H1 (cell line): ENCODE measurements around the gene SNX17. TPM values are rescaled to one million over a fixed set of nuclear protein-coding genes. Genes with fewer than 3 reads are reported as not detected.

Experiments
- CTCF ChIA-PET: fragments of 300-600 bp; sonication (Branson Sonifier 250); formaldehyde crosslinking; loops from one replicate; lab custom pipeline; 2021; ENCODE audit not compliant: partially characterized antibody; lab: Charles Lee
- POLR2A ChIA-PET: fragments of 300-600 bp; sonication (Branson Sonifier 250); formaldehyde crosslinking; loops from one replicate; lab custom pipeline; 2021; ENCODE audit warnings: inconsistent platforms; ENCODE audit not compliant: partially characterized antibody; lab: Charles Lee
- DNase-seq, 2 experiments: peaks; one replicate each; pipeline versions ENCODE4 v3.0.0 to v3.0.0-alpha.2; 2010 to 2022; ENCODE audit warnings: low spot score in 2 of 2, low read depth in 1 of 2, mixed read lengths in 1 of 2
- FAIRE-seq: peaks from 2 replicates; lab custom pipeline; 2011; peaks lifted over from hg19 to GRCh38; lab: Jason Lieb, UNC
- H2AFZ ChIP-seq: 2 replicates; pipeline ENCODE4 v1.8.1; 2012; ENCODE audit warnings: low read length, inconsistent platforms
- H2AK5ac ChIP-seq: 2 replicates; pipeline ENCODE4 v1.6.1; 2013; ENCODE audit warnings: low read depth, low read length
- H2BK120ac ChIP-seq: replicated peaks from 2 replicates; pipeline ENCODE3; 2013; ENCODE audit warnings: low read depth, low read length, inconsistent platforms
- H2BK12ac ChIP-seq: 2 replicates; pipeline ENCODE4 v1.6.1; 2013; ENCODE audit warnings: low read depth, low read length
- H2BK15ac ChIP-seq: 2 replicates; pipeline ENCODE4 v1.6.1; 2013; ENCODE audit warnings: low read length
- H2BK20ac ChIP-seq: 2 replicates; pipeline ENCODE4 v1.6.1; 2013; ENCODE audit warnings: low read length
- H2BK5ac ChIP-seq: 2 replicates; pipeline ENCODE4 v1.6.1; 2013; ENCODE audit warnings: low read depth, low read length
- H3K14ac ChIP-seq: 2 replicates; pipeline ENCODE4 v1.6.1; 2013; ENCODE audit warnings: inconsistent platforms; ENCODE audit not compliant: insufficient read length
- H3K18ac ChIP-seq: 2 replicates; pipeline ENCODE4 v1.6.1; 2013; ENCODE audit warnings: low read length; ENCODE audit errors: extremely low read depth
- H3K23ac ChIP-seq: 2 replicates; pipeline ENCODE4 v1.6.1; 2013; ENCODE audit warnings: inconsistent platforms; ENCODE audit not compliant: insufficient read length
- H3K23me2 ChIP-seq: 2 replicates; pipeline ENCODE4 v1.6.1; 2013; ENCODE audit warnings: low read depth, low read length
- H3K27ac ChIP-seq: 2 replicates; pipeline ENCODE4 v1.6.1; 2011; ENCODE audit warnings: low read depth, low read length, inconsistent platforms
- H3K27me3 ChIP-seq, 4 experiments: replicated peaks in 1 of 4; 1 replicate in 1 of 4; 2 replicates in 3 of 4; pipeline versions ENCODE4 v1.6.1 to v1.8.1; 2011 to 2013; ENCODE audit warnings: low read length in 3 of 4, mild to moderate bottlenecking in 3 of 4, inconsistent platforms in 2 of 4, mixed read lengths in 2 of 4, moderate library complexity in 1 of 4; ENCODE audit not compliant: control insufficient read depth in 3 of 4, insufficient read depth in 3 of 4; ENCODE audit errors: extremely low read depth in 1 of 4
- H3K36me3 ChIP-seq, 4 experiments: 2 replicates each; pipeline versions ENCODE4 v1.6.1 to v1.8.1; 2011 to 2013; ENCODE audit warnings: mild to moderate bottlenecking in 4 of 4, low read length in 3 of 4, moderate library complexity in 2 of 4, control low read depth in 1 of 4, inconsistent platforms in 1 of 4; ENCODE audit not compliant: insufficient read depth in 4 of 4, control insufficient read depth in 2 of 4
- H3K4ac ChIP-seq: replicated peaks from 2 replicates; pipeline ENCODE3; 2013; ENCODE audit warnings: low read length, low read depth, mixed read lengths, inconsistent platforms; ENCODE audit not compliant: insufficient read length
- H3K4me1 ChIP-seq, 4 experiments: replicated peaks in 1 of 4; 1 replicate in 1 of 4; 2 replicates in 3 of 4; pipeline versions ENCODE4 v1.6.1 to v1.8.1; 2011 to 2013; ENCODE audit warnings: low read length in 3 of 4, inconsistent platforms in 2 of 4, mixed read lengths in 1 of 4; ENCODE audit not compliant: insufficient read depth in 4 of 4, control insufficient read depth in 3 of 4
- H3K4me2 ChIP-seq, 2 experiments: 2 replicates each; pipeline versions ENCODE4 v1.6.1 to v1.8.1; 2011 to 2013; ENCODE audit warnings: low read depth in 2 of 2, low read length in 2 of 2, control low read depth in 1 of 2, inconsistent platforms in 1 of 2, mild to moderate bottlenecking in 1 of 2; ENCODE audit not compliant: insufficient read depth in 1 of 2
- H3K4me3 ChIP-seq, 4 experiments: fragments of 200-600, 300-600 bp in 1 of 4; sonication (generic), shearing (Covaris generic), sonication (Bioruptor Twin) in 1 of 4; 2 replicates each; pipeline versions ENCODE4 v1.5.1 to v1.8.1; 2011 to 2016; ENCODE audit warnings: low read length in 4 of 4, low read depth in 3 of 4, control low read depth in 2 of 4, inconsistent platforms in 2 of 4, mild to moderate bottlenecking in 2 of 4, mixed read lengths in 1 of 4, moderate library complexity in 1 of 4; ENCODE audit not compliant: insufficient read depth in 2 of 4; ENCODE audit errors: extremely low read depth in 1 of 4
- H3K56ac ChIP-seq: replicated peaks from 2 replicates; pipeline ENCODE3; 2013; ENCODE audit warnings: low read depth, mild to moderate bottlenecking, mixed read lengths, low read length, inconsistent platforms; ENCODE audit not compliant: insufficient read length
- H3K79me1 ChIP-seq: 2 replicates; pipeline ENCODE4 v1.6.1; 2013; ENCODE audit warnings: low read depth, low read length, control low read depth
- H3K79me2 ChIP-seq, 2 experiments: 2 replicates each; pipeline versions ENCODE4 v1.6.1 to v1.8.1; 2012 to 2013; ENCODE audit warnings: low read length in 2 of 2, mild to moderate bottlenecking in 2 of 2, inconsistent platforms in 1 of 2; ENCODE audit not compliant: insufficient read depth in 2 of 2, control insufficient read depth in 1 of 2
- H3K9ac ChIP-seq, 4 experiments: replicated peaks in 1 of 4; 1 replicate in 1 of 4; 2 replicates in 3 of 4; pipeline versions ENCODE4 v1.6.1 to v1.8.1; 2011 to 2013; ENCODE audit warnings: low read depth in 3 of 4, low read length in 3 of 4, control low read depth in 2 of 4, mild to moderate bottlenecking in 2 of 4, moderate library complexity in 2 of 4, inconsistent platforms in 1 of 4; ENCODE audit errors: extremely low read depth in 1 of 4
- H3K9me3 ChIP-seq, 2 experiments: 2 replicates each; pipeline versions ENCODE4 v1.6.1 to v1.8.1; 2012 to 2013; ENCODE audit warnings: mild to moderate bottlenecking in 2 of 2, moderate library complexity in 2 of 2, control low read depth in 1 of 2, inconsistent platforms in 1 of 2, low read depth in 1 of 2, low read length in 1 of 2, mixed read lengths in 1 of 2; ENCODE audit not compliant: insufficient read depth in 2 of 2
- H4K20me1 ChIP-seq, 2 experiments: replicated peaks in 1 of 2; 2 replicates each; pipeline versions ENCODE3 to v1.8.1; 2011 to 2013; ENCODE audit warnings: inconsistent platforms in 2 of 2, low read length in 2 of 2, mild to moderate bottlenecking in 1 of 2; ENCODE audit not compliant: insufficient read depth in 2 of 2, control insufficient read depth in 1 of 2
- H4K5ac ChIP-seq: 2 replicates; pipeline ENCODE4 v1.6.1; 2013; ENCODE audit warnings: low read length, low read depth, mixed read lengths, inconsistent platforms; ENCODE audit not compliant: insufficient read length
- H4K8ac ChIP-seq: 2 replicates; pipeline ENCODE4 v1.8.0; 2013; ENCODE audit warnings: mild to moderate bottlenecking, moderate library complexity, low read length, inconsistent platforms; ENCODE audit not compliant: insufficient read depth; ENCODE audit errors: extremely low read depth
- H4K91ac ChIP-seq: replicated peaks from 2 replicates; pipeline ENCODE3; 2013; ENCODE audit warnings: low read length, mixed read lengths, inconsistent platforms; ENCODE audit not compliant: insufficient read length
- ASH2L ChIP-seq: fragments of 200-600, 300-600 bp; sonication (generic); IDR thresholded peaks from one replicate; pipeline ENCODE4 v1.7.1; 2017; ENCODE audit warnings: low read length
- BCL11A ChIP-seq, 2 experiments: IDR thresholded peaks; one replicate each; pipeline ENCODE4 v1.6.1; 2011; ENCODE audit warnings: low read depth in 2 of 2, low read length in 2 of 2, mild to moderate bottlenecking in 2 of 2
- CHD2 ChIP-seq: IDR thresholded peaks from 2 replicates; pipeline ENCODE4 v1.6.1; 2012; ENCODE audit warnings: low read length, improper control_type of control experiment
- CREB1 ChIP-seq: IDR thresholded peaks from 2 replicates; pipeline ENCODE4 v1.6.1; 2012; ENCODE audit warnings: inconsistent platforms
- GABPA ChIP-seq: IDR thresholded peaks from 2 replicates; pipeline ENCODE4 v1.6.1; 2011; ENCODE audit warnings: mild to moderate bottlenecking, low read length, moderate library complexity, borderline replicate concordance; ENCODE audit not compliant: insufficient read depth
- KDM5A ChIP-seq: fragments of 200-600 bp; IDR thresholded peaks from 2 replicates; pipeline ENCODE4 v1.7.1; 2012; ENCODE audit warnings: mild to moderate bottlenecking, low read length, inconsistent platforms, mixed read lengths
- MAFK ChIP-seq: IDR thresholded peaks from 2 replicates; pipeline ENCODE4 v1.6.1; 2012; ENCODE audit warnings: low read depth, mild to moderate bottlenecking, improper control_type of control experiment, low read length
- RAD21 ChIP-seq, 2 experiments: IDR thresholded peaks in 1 of 2; conservative IDR thresholded peaks in 1 of 2; 2 replicates each; pipeline ENCODE4 v1.6.1; 2011; ENCODE audit warnings: low read depth in 2 of 2, low read length in 2 of 2, improper control_type of control experiment in 1 of 2, inconsistent platforms in 1 of 2, mild to moderate bottlenecking in 1 of 2, moderate library complexity in 1 of 2
- RFX5 ChIP-seq: IDR thresholded peaks from 2 replicates; pipeline ENCODE4 v1.6.1; 2011; ENCODE audit warnings: low read depth, low read length, improper control_type of control experiment, borderline replicate concordance
- SIX5 ChIP-seq: IDR thresholded peaks from 2 replicates; pipeline ENCODE4 v1.6.1; 2011; ENCODE audit warnings: mild to moderate bottlenecking, low read depth, low read length
- WGBS, 2 experiments: shearing (Covaris generic) in 1 of 2; methylation state at CpG; one replicate each; pipeline versions ENCODE4 v1.1.6 to v1.1.7; 2013 to 2015; ENCODE audit warnings: low lambda C conversion rate in 2 of 2, mixed read lengths in 2 of 2, inconsistent platforms in 1 of 2, low coverage in 1 of 2, missing lambda C conversion rate in 1 of 2; ENCODE audit not compliant: insufficient replicate concordance in 2 of 2, insufficient coverage in 1 of 2, insufficient read length in 1 of 2; ENCODE audit errors: extremely low coverage in 1 of 2, missing lambda C conversion rate in 1 of 2; 5-methylcytosine and 5-hydroxymethylcytosine counted together
- polyA plus RNA-seq, 7 experiments: library from polyadenylated mRNA; depleted of rRNA in 3 of 7; stranded (reverse) in 5 of 7; unstranded in 2 of 7; fragments of >200 nt in 5 of 7; fragments of 200-250 nt in 2 of 7; gene quantifications; 1 replicate in 5 of 7; 2 replicates in 1 of 7; 4 replicates in 1 of 7; pipeline versions ENCODE4 v1.2.1 to v1.2.3, GENCODE V29; 2011 to 2013; ENCODE audit warnings: missing spikeins in 2 of 7, mixed read lengths in 2 of 7
- total RNA-seq: library from RNA; stranded (reverse); fragmentation: NEBNext Ultra II Directional; extraction: Animal tissue kit (Norgen Biotek cat#: 25700); gene quantifications from 2 replicates; pipeline ENCODE4 v1.2.1, GENCODE V29; 2021

The SNX17 gene
- total and polyA plus RNA-seq, 2 of the 8 experiments (the other 6 are each of a cell fraction or from before 2014, with no cell fraction given) = 54.9 to 66.2 TPM

- Histone ChIP-seq H2BK20ac (no peak overlapping the region), H3K4me1 (peaks cover 0 to 4% (median 0%) of the 10 kb centered on the region in 4 experiments; a peak in 1 of 7 replicates), H3K9me3 (no peaks in the 10 kb centered on the region), H2BK15ac (no peak overlapping the region), H3K27me3 (no peaks in the 10 kb centered on the region), H3K9ac (no peak overlapping the region), H4K8ac (no peak overlapping the region), H3K56ac (no peak overlapping the region), H3K79me2 (peaks cover 0 to 7% of the 10 kb centered on the region in 2 experiments; a peak in 3 of 4 replicates), H4K20me1 (peaks cover 0 to under 1% of the 10 kb centered on the region in 2 experiments), H3K36me3 (peaks cover 17 to 37% (median 28%) of the 10 kb centered on the region in 4 experiments), H2BK120ac (no peak overlapping the region), H2AFZ (no peak overlapping the region), H3K79me1 (peaks cover 3% of the 10 kb centered on the region; the same call in 1 of the 2 replicates), H3K14ac (no peak overlapping the region), H2AK5ac (no peak overlapping the region), H2BK12ac (no peak overlapping the region), H3K4ac (no peak overlapping the region), H3K4me2 (no peak overlapping the region), H3K18ac (no peak overlapping the region), H4K5ac (no peak overlapping the region), H3K4me3 (no peak overlapping the region), H4K91ac (no peak overlapping the region), H3K27ac (no peak overlapping the region), H2BK5ac (no peak overlapping the region), H3K23me2 (no peaks in the 10 kb centered on the region), H3K23ac (no peak overlapping the region)
- FAIRE-seq = no peak
- POLR2A ChIA-PET = interaction anchor here (0.6 to 8.0 kb wide), 9 partner anchors 9 to 281 kb away, joined by 3 to 114 read pairs (median 4); partner anchors contain the start of gene ZNF513
- WGBS, 2 experiments = 95% methylated on average over 4 of the region's 4 CpGs; no CpG with 5 or more reads in 1 of the 2 experiments
- DNase-seq = no peak
- CTCF ChIA-PET = interaction anchor here (0.6 to 1.1 kb wide), 2 partner anchors 11 to 319 kb away, joined by 3 read pairs; no protein-coding TSS in a partner anchor
- TF ChIP-seq CREB1 (no peak), ASH2L (no peak), BCL11A (IDR thresholded peaks at IDR 0.05; ENCODE audit: low read depth in 2 of 2, low read length in 2 of 2) (no peak), MAFK (no peak), RAD21 (IDR thresholded peaks at IDR 0.05 in 1 of 2, conservative IDR thresholded peaks at IDR 0.05 in 1 of 2; ENCODE audit: low read depth in 2 of 2, low read length in 2 of 2) (no peak), SIX5 (no peak), KDM5A (no peak), CHD2 (no peak), RFX5 (no peak), GABPA (no peak)
These were observed 7.6 kb upstream of the SNX17 start for GRCh38 chr2:27362678-27363420.
